BJ (cell line): ENCODE data around the gene SCAPER. TPM values are rescaled to one million over a fixed set of nuclear protein-coding genes. Genes with fewer than 3 reads are reported as not detected.

Source experiments
- CTCF ChIA-PET: fragments of 350-600 bp; formaldehyde crosslinking; extraction: SDS; loops from one replicate; lab custom pipeline; 2021; ENCODE audit warnings: antibody characterized with exemption, inconsistent platforms; lab: Yijun Ruan, JAX
- POLR2A ChIA-PET: fragments of 300-600 bp; sonication (Branson Sonifier 250); formaldehyde crosslinking; extraction: SDS; loops from one replicate; lab custom pipeline; 2021; ENCODE audit warnings: antibody characterized with exemption; lab: Charles Lee
- DNase-seq: peaks from one replicate; pipeline ENCODE4 v3.0.0-alpha.2; 2011; ENCODE audit warnings: low read depth
- H3K27me3 ChIP-seq: 2 replicates; pipeline ENCODE4 v1.6.0; 2011; ENCODE audit warnings: low read length; ENCODE audit not compliant: control insufficient read depth, insufficient read depth
- H3K36me3 ChIP-seq: 2 replicates; pipeline ENCODE4 v1.5.1; 2011; ENCODE audit warnings: low read length; ENCODE audit not compliant: control insufficient read depth, insufficient read depth
- H3K4me3 ChIP-seq: 2 replicates; pipeline ENCODE4 v1.5.1; 2011; ENCODE audit warnings: low read depth, mild to moderate bottlenecking, control low read depth, low read length
- polyA plus RNA-seq: library from polyadenylated mRNA; depleted of rRNA; stranded (reverse); fragments of >200 nt; gene quantifications from 2 replicates; pipeline ENCODE4 v1.2.3, GENCODE V29; 2011
- TF ChIP-seq, protein P1 (sequence below): IDR thresholded peaks from 2 replicates; pipeline ENCODE4 v1.5.1; 2011; ENCODE audit warnings: low read depth, mild to moderate bottlenecking, control low read depth, inconsistent platforms, low read length, moderate library complexity; ENCODE audit not compliant: insufficient read depth

SCAPER gene
- polyA plus RNA-seq, 1 experiment = 2.3 TPM

DNA sequence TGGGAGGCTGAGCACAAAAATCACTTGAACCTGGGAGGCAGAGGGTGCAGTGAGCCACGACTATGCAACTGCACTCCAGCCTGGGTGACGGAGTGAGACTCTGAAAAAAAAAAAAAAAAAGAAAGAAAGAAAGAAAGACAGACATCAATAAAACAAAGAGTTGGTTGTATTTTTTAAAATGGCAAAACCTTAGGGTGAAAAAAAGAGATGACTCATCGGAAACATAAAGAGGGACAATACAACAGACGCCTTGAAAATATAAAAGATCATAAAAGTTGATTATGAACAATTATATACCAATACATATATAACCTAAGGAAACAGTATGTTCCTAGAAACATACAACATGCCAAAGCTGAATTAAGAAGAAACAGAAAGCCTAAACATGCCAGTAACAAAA, 92.8 kb downstream of the SCAPER start:
- Histone ChIP-seq H3K36me3 (no peaks in the 10 kb centered on the region), H3K4me3 (no peak overlapping the region), H3K27me3 (no peaks in the 10 kb centered on the region)
- DNase-seq = no peak
- POLR2A ChIA-PET = no interaction called here
- CTCF ChIA-PET = no interaction called here
- TF ChIP-seq, protein P1, sequence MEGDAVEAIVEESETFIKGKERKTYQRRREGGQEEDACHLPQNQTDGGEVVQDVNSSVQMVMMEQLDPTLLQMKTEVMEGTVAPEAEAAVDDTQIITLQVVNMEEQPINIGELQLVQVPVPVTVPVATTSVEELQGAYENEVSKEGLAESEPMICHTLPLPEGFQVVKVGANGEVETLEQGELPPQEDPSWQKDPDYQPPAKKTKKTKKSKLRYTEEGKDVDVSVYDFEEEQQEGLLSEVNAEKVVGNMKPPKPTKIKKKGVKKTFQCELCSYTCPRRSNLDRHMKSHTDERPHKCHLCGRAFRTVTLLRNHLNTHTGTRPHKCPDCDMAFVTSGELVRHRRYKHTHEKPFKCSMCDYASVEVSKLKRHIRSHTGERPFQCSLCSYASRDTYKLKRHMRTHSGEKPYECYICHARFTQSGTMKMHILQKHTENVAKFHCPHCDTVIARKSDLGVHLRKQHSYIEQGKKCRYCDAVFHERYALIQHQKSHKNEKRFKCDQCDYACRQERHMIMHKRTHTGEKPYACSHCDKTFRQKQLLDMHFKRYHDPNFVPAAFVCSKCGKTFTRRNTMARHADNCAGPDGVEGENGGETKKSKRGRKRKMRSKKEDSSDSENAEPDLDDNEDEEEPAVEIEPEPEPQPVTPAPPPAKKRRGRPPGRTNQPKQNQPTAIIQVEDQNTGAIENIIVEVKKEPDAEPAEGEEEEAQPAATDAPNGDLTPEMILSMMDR = no peak

DNA sequence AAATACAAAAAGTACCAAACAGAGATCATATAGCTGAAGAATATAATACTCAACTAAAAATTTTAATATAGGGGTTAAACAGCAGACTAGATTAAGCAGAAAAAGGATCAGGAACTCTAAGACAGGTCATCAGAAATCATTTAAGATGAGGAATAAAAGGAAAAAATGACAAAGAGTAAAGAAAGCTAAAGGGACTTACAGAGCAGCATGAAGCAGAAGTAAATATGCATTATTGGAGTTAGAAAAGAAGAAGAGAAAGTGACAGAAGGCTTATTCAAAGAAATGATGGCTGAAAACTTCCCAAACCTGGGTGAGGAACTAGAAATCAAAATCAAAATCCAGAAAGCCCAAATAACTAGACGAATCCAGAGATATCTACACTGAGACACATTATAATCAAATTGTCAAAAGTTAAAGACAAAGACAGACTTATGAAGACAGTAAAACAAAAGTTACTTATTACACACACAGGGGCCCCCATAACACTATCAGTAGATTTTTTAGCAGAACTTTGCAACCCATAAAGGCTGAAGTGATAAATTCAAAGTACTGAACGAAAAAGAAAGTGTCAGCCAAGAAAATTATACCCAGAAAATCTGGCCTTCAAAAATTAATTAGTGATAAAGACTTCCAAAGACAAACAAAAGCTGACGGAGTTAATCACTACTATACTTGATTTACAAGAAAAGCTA, 95.6 kb downstream of the SCAPER start:
- POLR2A ChIA-PET = no interaction called here
- CTCF ChIA-PET = no interaction called here
- H3K27me3 ChIP-seq = no peaks in the 10 kb centered on the region
- H3K4me3 ChIP-seq = no peak overlapping the region
- no peak for DNase-seq
- TF ChIP-seq, protein P1 = no peak
- H3K36me3 ChIP-seq = no peaks in the 10 kb centered on the region

DNA sequence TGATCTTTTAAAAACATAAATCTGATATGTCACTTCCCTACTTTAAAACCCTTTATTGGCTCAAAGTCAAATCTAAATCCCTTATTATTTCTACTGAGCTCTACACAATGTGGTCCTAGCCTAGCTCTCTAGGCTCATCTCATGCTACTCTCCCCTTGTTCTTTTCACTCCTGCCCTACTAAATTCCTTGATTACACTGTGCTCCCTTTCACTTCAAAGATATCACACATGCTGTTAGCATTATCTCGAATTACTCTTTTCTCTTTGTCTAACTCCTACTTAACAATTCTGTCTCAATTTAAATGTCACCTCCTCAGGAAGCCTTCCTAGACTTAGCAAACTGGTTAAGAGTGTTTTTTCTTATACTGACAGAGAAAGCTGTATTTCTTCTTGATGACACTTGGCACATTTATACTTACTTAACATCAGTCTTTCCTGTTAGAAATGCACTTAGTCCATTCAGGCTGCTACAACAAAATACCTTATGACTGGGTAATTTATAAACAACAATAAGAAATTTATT, 102.0 kb downstream of the SCAPER start:
- Histone ChIP-seq H3K36me3 (no peaks in the 10 kb centered on the region), H3K4me3 (no peak overlapping the region), H3K27me3 (no peaks in the 10 kb centered on the region)
- ChIA-PET CTCF (interaction anchor here (1.3 kb wide), 1 partner anchor 11 kb away, joined by 4 read pairs; no protein-coding TSS in a partner anchor), POLR2A (no interaction called here)
- TF ChIP-seq, protein P1 = no peak
- DNase-seq = no peak

DNA sequence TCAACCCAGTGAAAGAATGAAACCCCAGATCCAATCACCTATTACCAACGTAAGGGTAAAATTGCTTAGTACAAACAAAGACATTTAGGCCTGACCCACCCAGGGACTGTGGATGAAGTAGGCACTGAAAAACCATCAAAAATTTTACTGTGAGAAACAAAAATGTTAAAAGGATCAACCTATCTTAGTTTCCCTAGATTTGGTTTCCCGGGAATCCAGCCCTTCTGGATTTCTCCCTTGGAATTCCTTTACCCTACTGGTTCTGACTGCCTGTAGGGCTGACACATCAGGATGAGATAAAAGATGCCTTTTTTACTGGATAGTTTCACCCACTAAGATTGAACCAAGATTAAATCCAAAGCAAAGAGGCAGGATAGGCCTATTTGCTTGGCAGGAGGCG, 102.7 kb downstream of the SCAPER start:
- no peak overlapping the region for H3K4me3 ChIP-seq
- DNase-seq = no peak
- no peaks in the 10 kb centered on the region for H3K27me3 ChIP-seq
- H3K36me3 ChIP-seq = no peaks in the 10 kb centered on the region
- ChIA-PET POLR2A (no interaction called here), CTCF (no interaction called here)
- TF ChIP-seq, protein P1 = no peak

DNA sequence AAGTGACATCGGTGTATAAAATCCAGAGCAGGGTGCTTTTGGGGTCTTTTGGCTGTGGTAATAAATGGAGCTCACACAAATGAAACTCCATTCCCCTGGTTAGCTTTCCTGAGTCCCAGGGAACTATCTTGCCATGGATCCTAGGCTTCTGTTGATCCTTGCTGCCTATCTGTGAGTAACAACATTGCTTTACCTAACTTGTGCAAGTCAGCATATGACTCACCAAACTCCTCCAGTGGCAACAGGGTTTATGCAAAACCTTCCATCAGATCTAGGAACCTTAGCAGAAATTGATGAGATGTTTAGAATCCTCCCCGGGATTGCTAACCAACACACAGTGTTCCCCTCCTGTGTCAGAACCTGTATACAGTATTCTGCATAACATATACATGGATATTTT, 105.4 kb downstream of the SCAPER start:
- ChIA-PET CTCF (no interaction called here), POLR2A (no interaction called here)
- Histone ChIP-seq H3K27me3 (no peaks in the 10 kb centered on the region), H3K4me3 (no peak overlapping the region), H3K36me3 (no peaks in the 10 kb centered on the region)
- TF ChIP-seq, protein P1 = no peak
- DNase-seq = no peak
